Activated B cell treated with CpG ODN at 0.5 μM for 24 hours (primary cell): ENCODE results near the gene BTBD19. TPM values are rescaled to one million over a fixed set of nuclear protein-coding genes. Genes with fewer than 3 reads are reported as not detected.
A peak's percentile ranks its signal among the peaks of the same experiment; 100 is the strongest.

Source experiments
- ATAC-seq: fragments of 200-7000 bp; cut with Tn5 transposase; one replicate; pipeline ENCODE4 v1.10.0; 2021; ENCODE audit warnings: low read depth, mild to moderate bottlenecking, moderate library complexity
- CTCF ChIA-PET: fragments of 350-600 bp; sonication (Branson Sonifier 250); formaldehyde crosslinking; loops from one replicate; lab custom pipeline; 2021; ENCODE audit warnings: antibody characterized with exemption; lab: Charles Lee
- POLR2A ChIA-PET: fragments of 350-600 bp; sonication (Branson Sonifier 250); formaldehyde crosslinking; loops from one replicate; lab custom pipeline; 2021; ENCODE audit warnings: antibody characterized with exemption; lab: Charles Lee
- DNase-seq: peaks from one replicate; pipeline ENCODE4 v3.0.0; 2022
- H3K27ac Mint-ChIP-seq: one replicate; pipeline ENCODE4 v1.8.0; 2020; ENCODE audit warnings: mixed read lengths
- H3K27me3 Mint-ChIP-seq: one replicate; pipeline ENCODE4 v1.8.0; 2021; ENCODE audit warnings: mixed read lengths
- H3K36me3 Mint-ChIP-seq: one replicate; pipeline ENCODE4 v1.8.0; 2021; ENCODE audit warnings: low read depth, mixed read lengths
- H3K4me1 Mint-ChIP-seq: one replicate; pipeline ENCODE4 v1.8.0; 2021; ENCODE audit warnings: mixed read lengths
- H3K4me3 Mint-ChIP-seq: one replicate; pipeline ENCODE4 v1.8.0; 2020; ENCODE audit warnings: mild to moderate bottlenecking, mixed read lengths
- H3K9me3 Mint-ChIP-seq: one replicate; pipeline ENCODE4 v1.8.0; 2020; ENCODE audit warnings: mixed read lengths
- intact Hi-C: fragments of 100-400 bp; cut with micrococcal nuclease; formaldehyde crosslinking; loops from one replicate; pipeline ENCODE4 v1.15.1; 2024
- total RNA-seq: library from RNA; stranded (reverse); gene quantifications from 2 replicates; pipeline ENCODE4 v1.2.3, GENCODE V29; 2022
- TF ChIP-seq, protein P1 (sequence below): fragments of 200-600 bp; IDR thresholded peaks from one replicate; pipeline ENCODE4 v1.8.0; 2022; ENCODE audit warnings: antibody characterized with exemption, mild to moderate bottlenecking

The BTBD19 gene
- total RNA-seq, 1 donor from 2014 or later = 27.6 TPM

DNA sequence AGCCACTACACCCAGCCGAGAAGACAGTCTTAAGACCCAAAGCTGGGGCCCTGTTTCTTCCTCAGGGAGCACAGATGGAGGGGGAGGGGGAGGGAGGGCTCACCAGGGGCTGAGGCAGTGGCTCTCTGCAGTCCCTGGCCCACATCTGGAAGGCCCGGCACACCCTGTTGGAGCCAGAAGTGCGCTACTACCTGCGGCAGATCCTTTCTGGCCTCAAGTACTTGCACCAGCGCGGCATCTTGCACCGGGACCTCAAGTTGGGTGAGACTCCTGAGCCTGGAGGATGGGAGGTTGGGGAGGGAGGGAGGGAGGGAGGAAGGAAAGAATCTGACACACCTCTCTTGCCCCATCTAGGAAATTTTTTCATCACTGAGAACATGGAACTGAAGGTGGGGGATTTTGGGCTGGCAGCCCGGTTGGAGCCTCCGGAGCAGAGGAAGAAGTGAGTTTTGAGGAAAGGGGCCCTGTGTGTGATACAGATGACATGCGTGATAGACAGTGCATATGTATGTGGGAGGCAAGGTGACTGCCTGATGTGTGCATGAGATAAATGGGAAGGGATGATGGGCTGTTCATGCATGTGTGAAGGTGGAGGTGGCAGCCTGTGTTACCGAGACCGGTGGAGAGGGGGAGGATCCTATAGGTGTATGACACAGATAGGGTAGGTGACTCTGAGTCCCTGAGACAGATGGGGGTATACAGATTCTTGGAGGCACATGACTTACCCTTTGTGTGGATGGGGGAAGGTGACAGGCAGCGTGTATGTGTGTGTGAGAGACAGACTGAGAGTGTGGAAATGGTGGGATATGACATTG lies 6.6 kb upstream of the BTBD19 start:
- DNase-seq = no peak
- peaks cover 47% of the 10 kb centered on the region for H3K36me3 Mint-ChIP-seq
- CTCF ChIA-PET = interaction anchor here (0.8 to 2.0 kb wide), 2 partner anchors 18 to 213 kb away, joined by 4 to 5 read pairs; no protein-coding TSS in a partner anchor

DNA sequence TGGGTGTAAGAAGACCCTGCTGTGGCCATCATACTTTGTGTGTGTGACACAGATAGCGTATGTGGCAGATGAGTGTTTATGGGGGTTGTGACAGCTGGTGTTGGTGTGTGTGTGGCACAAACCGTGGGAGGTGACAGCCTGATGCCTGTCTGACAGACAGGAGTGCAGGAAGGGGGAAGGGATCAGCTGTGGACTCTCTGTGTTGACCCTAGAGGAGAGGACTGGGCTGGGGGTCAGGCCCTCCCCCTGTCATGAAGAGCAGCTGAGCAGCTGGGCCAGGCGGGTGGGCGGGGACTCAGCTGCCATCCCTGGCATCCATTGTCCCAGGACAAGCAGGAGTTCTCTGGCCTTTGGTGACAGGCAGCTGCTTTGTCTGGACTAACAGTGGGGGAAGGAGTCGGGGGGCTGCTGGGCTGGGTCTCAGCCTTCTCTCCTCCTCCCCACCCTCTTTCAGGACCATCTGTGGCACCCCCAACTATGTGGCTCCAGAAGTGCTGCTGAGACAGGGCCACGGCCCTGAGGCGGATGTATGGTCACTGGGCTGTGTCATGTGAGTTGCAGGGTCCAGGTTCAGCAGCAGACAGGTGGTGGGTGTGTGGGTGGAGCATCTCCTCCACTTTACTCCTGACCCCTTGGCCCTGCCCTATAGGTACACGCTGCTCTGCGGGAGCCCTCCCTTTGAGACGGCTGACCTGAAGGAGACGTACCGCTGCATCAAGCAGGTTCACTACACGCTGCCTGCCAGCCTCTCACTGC lies 5.8 kb upstream of the BTBD19 start:
- ATAC-seq (no peak), DNase-seq (no peak)
- peaks cover 53% of the 10 kb centered on the region for H3K36me3 Mint-ChIP-seq
- H3K27ac Mint-ChIP-seq = peak overlapping the region; percentile 68
- peak overlapping the region; percentile 91 for H3K4me3 Mint-ChIP-seq
- no peaks in the 10 kb centered on the region for H3K27me3 Mint-ChIP-seq
- no peaks in the 10 kb centered on the region for H3K9me3 Mint-ChIP-seq
- TF ChIP-seq, protein P1, sequence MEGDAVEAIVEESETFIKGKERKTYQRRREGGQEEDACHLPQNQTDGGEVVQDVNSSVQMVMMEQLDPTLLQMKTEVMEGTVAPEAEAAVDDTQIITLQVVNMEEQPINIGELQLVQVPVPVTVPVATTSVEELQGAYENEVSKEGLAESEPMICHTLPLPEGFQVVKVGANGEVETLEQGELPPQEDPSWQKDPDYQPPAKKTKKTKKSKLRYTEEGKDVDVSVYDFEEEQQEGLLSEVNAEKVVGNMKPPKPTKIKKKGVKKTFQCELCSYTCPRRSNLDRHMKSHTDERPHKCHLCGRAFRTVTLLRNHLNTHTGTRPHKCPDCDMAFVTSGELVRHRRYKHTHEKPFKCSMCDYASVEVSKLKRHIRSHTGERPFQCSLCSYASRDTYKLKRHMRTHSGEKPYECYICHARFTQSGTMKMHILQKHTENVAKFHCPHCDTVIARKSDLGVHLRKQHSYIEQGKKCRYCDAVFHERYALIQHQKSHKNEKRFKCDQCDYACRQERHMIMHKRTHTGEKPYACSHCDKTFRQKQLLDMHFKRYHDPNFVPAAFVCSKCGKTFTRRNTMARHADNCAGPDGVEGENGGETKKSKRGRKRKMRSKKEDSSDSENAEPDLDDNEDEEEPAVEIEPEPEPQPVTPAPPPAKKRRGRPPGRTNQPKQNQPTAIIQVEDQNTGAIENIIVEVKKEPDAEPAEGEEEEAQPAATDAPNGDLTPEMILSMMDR = no peak
- intact Hi-C loops = loop anchor here (5.0 to 10.0 kb wide), 2 partner anchors 782 to 1455 kb away; partner anchors contain the start of gene NASP
- POLR2A ChIA-PET = interaction anchor here (0.9 to 8.7 kb wide), 5 partner anchors 9 to 81 kb away, joined by 3 to 339 read pairs (median 60); partner anchors contain the start of gene BTBD19
- H3K4me1 Mint-ChIP-seq = peaks cover 42% of the 10 kb centered on the region
- CTCF ChIA-PET = no interaction called here

More for the DNA sequence above, 6.6 kb upstream of the BTBD19 start:
- Mint-ChIP-seq H3K9me3 (no peaks in the 10 kb centered on the region), H3K4me3 (peak overlapping the region; percentile 91), H3K4me1 (peaks cover 35% of the 10 kb centered on the region), H3K27ac (peak overlapping the region; percentile 68), H3K27me3 (no peaks in the 10 kb centered on the region)
- POLR2A ChIA-PET = interaction anchor here (0.6 to 8.7 kb wide), 15 partner anchors 10 to 749 kb away, joined by 3 to 339 read pairs (median 13); partner anchors contain the start of genes AKR1A1, ARMH1, BTBD19 and HECTD3
- TF ChIP-seq, protein P1 = no peak
- intact Hi-C loops = loop anchor here (5.0 to 10.0 kb wide), 2 partner anchors 783 to 1454 kb away; partner anchors contain the start of gene NASP
- ATAC-seq = no peak

DNA sequence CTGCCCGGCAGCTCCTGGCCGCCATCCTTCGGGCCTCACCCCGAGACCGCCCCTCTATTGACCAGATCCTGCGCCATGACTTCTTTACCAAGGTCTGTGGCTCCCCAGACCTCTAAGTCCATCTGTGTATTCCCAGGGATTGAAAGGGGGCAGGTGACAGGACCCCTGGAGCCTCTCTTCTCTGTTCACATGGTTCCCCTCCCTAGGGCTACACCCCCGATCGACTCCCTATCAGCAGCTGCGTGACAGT lies 5.3 kb upstream of the BTBD19 start:
- DNase-seq (no peak), ATAC-seq (no peak)
- Mint-ChIP-seq H3K36me3 (peaks cover 54% of the 10 kb centered on the region), H3K27ac (peak overlapping the region; percentile 50), H3K9me3 (no peaks in the 10 kb centered on the region), H3K27me3 (no peaks in the 10 kb centered on the region), H3K4me1 (peaks cover 47% of the 10 kb centered on the region), H3K4me3 (peak overlapping the region; percentile 91)
- TF ChIP-seq, protein P1 = no peak
- POLR2A ChIA-PET = interaction anchor here (1.0 to 8.7 kb wide), 4 partner anchors 9 to 73 kb away, joined by 3 to 339 read pairs (median 145); partner anchors contain the start of genes BTBD19 and RNU5D-1
- CTCF ChIA-PET = no interaction called here
- intact Hi-C loops = loop anchor here (5.0 to 10.0 kb wide), 2 partner anchors 782 to 1456 kb away; partner anchors contain the start of gene NASP

DNA sequence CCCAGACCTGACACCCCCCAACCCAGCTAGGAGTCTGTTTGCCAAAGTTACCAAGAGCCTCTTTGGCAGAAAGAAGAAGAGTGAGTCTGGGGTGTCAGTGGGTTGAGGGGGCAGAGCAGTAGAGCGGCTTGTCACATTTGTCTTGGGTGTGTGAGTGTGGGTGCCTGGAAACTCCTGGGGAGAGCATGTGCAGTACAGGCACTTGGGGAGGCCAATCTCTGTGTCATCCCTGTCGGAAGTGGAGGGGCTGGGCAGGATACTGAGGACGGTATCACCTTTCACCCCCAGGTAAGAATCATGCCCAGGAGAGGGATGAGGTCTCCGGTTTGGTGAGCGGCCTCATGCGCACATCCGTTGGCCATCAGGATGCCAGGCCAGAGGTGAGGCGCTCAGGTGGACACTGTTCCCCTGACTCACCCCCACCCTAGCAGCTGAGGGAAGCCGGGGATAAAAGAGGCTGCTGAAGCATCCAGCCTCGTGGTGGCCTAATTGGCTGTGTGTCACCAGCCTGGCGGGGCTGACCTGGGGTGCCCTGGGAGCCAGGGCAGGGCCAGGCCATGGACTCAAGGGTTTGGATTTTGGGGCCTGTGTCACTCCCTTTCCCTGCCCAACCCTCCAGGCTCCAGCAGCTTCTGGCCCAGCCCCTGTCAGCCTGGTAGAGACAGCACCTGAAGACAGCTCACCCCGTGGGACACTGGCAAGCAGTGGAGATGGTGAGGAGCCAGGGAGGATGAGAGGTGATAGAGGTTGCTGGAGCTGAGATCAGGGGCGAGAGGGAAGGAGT lies 4.8 kb upstream of the BTBD19 start:
- ChIA-PET CTCF (no interaction called here), POLR2A (interaction anchor here (1.0 to 8.7 kb wide), 4 partner anchors 8 to 74 kb away, joined by 3 to 339 read pairs (median 145); partner anchors contain the start of genes BTBD19 and RNU5D-1)
- TF ChIP-seq, protein P1 = no peak
- Mint-ChIP-seq H3K27ac (peak overlapping the region; percentile 50), H3K4me1 (peaks cover 53% of the 10 kb centered on the region), H3K9me3 (no peaks in the 10 kb centered on the region), H3K4me3 (no peak overlapping the region), H3K27me3 (no peaks in the 10 kb centered on the region), H3K36me3 (peaks cover 54% of the 10 kb centered on the region)
- intact Hi-C loops = loop anchor here (5.0 to 10.0 kb wide), 2 partner anchors 781 to 1456 kb away; partner anchors contain the start of gene NASP
- no peak for ATAC-seq
- no peak for DNase-seq
